HepG2 (cell line): ENCODE data around the gene PHKG1. TPM values are rescaled to one million over a fixed set of nuclear protein-coding genes. Genes with fewer than 3 reads are reported as not detected.

Source experiments
- ELF1 ChIP-seq: sonication (generic); formaldehyde crosslinking; IDR thresholded peaks from 2 replicates; pipeline ENCODE4 v1.4.0; 2020; ENCODE audit warnings: missing genetic modification reagents
- EP300 ChIP-seq, 3 experiments: sonication (generic) in 1 of 3; formaldehyde crosslinking in 1 of 3; IDR thresholded peaks; 2 replicates each; pipeline versions ENCODE4 v1.5.1 to v1.6.1; 2011 to 2020; ENCODE audit warnings: low read depth in 2 of 3, low read length in 2 of 3, borderline replicate concordance in 1 of 3, improper control_type of control experiment in 1 of 3, mild to moderate bottlenecking in 1 of 3, missing genetic modification reagents in 1 of 3, moderate library complexity in 1 of 3
- KDM4B ChIP-seq: sonication (generic); formaldehyde crosslinking; IDR thresholded peaks from 2 replicates; pipeline ENCODE4 v1.4.0; 2020; ENCODE audit warnings: missing genetic modification reagents
- MEF2D ChIP-seq: sonication (generic); formaldehyde crosslinking; IDR thresholded peaks from 2 replicates; pipeline ENCODE4 v1.5.1; 2020; ENCODE audit warnings: mild to moderate bottlenecking, missing genetic modification reagents
- PTBP1 ChIP-seq: fragments of 200-400 bp; formaldehyde crosslinking; IDR thresholded peaks from 2 replicates; pipeline ENCODE4 v1.6.1; 2018; ENCODE audit warnings: low read length, low read depth; ENCODE audit not compliant: poor library complexity, severe bottlenecking
- RBM39 ChIP-seq: fragments of 200-400 bp; formaldehyde crosslinking; IDR thresholded peaks from one replicate; pipeline ENCODE4 v1.6.1; 2018; ENCODE audit warnings: antibody characterized with exemption, mild to moderate bottlenecking, low read depth, low read length; ENCODE audit not compliant: poor library complexity, severe bottlenecking
- RXRB ChIP-seq: IDR thresholded peaks from 2 replicates; pipeline ENCODE4 v1.6.1; 2016; ENCODE audit warnings: borderline replicate concordance, missing genetic modification reagents, missing compliant biosample characterization
- SUZ12 ChIP-seq: fragments of 150-350 bp; IDR thresholded peaks from 2 replicates; pipeline ENCODE4 v1.6.1; 2014; ENCODE audit warnings: low read depth, low read length
- TBX2 ChIP-seq: sonication (generic); formaldehyde crosslinking; IDR thresholded peaks from 2 replicates; pipeline ENCODE4 v1.5.0; 2020; ENCODE audit warnings: missing genetic modification reagents, mild to moderate bottlenecking, borderline replicate concordance
- ZBTB33 ChIP-seq: sonication (generic); formaldehyde crosslinking; IDR thresholded peaks from 2 replicates; pipeline ENCODE4 v1.4.0; 2020; ENCODE audit warnings: missing genetic modification reagents
- ZMAT5 ChIP-seq: sonication (generic); formaldehyde crosslinking; IDR thresholded peaks from 2 replicates; pipeline ENCODE4 v1.5.0; 2020; ENCODE audit warnings: mild to moderate bottlenecking, low read depth, missing genetic modification reagents, borderline replicate concordance
- ZNF557 ChIP-seq: sonication (generic); formaldehyde crosslinking; IDR thresholded peaks from 2 replicates; pipeline ENCODE4 v1.4.0; 2020; ENCODE audit warnings: missing genetic modification reagents
- ZNF687 ChIP-seq: sonication (generic); formaldehyde crosslinking; IDR thresholded peaks from 2 replicates; pipeline ENCODE4 v1.5.1; 2020; ENCODE audit warnings: mild to moderate bottlenecking, missing genetic modification reagents, moderate library complexity
- polyA plus RNA-seq, 8 experiments: library from polyadenylated mRNA; depleted of rRNA in 3 of 8; stranded (reverse) in 7 of 8; unstranded in 1 of 8; fragments of >200 nt; fragmentation: Illumina TruSeq in 4 of 8; extraction: Trizol in 4 of 8; gene quantifications; 2 replicates each; pipeline versions ENCODE4 v1.2.1 to v1.2.3, GENCODE V29; 2011 to 2016; ENCODE audit warnings: low read depth in 4 of 8, missing spikeins in 1 of 8, mixed read lengths in 1 of 8; ENCODE audit not compliant: insufficient read depth in 1 of 8
- total RNA-seq, 5 experiments: library from RNA; depleted of rRNA; stranded (reverse); fragments of >200 nt; fragmentation: Illumina TruSeq; extraction: Trizol; gene quantifications; 2 replicates each; pipeline ENCODE4 v1.2.3, GENCODE V29; 2016; ENCODE audit warnings: low read depth in 1 of 5

Gene PHKG1
- total and polyA plus RNA-seq, 2 of the 13 experiments (the other 11 are each of a cell fraction or from before 2014, with no cell fraction given) = 0.44 to 0.71 TPM

GRCh38 chr7:56063882-56064625, 28.7 kb downstream of the PHKG1 start, which contains the start of gene SUMF2 (continued):
- TF ChIP-seq RXRB (CRISPR knock-in tag) (peak; percentile 77), SUZ12 (no peak), PTBP1 (no peak), EP300 (IDR thresholded peaks at IDR 0.05; ENCODE audit: low read depth in 2 of 2, low read length in 2 of 2) (no peak), EP300 (CRISPR knock-in tag; IDR thresholded peaks at IDR 0.05; ENCODE audit: borderline replicate concordance) (no peak), ZMAT5 (no peak), KDM4B (CRISPR knock-in tag) (0 out of 2 replicates have a peak, but pooled peaks have one; percentile 34), ZNF687 (CRISPR knock-in tag) (peak; percentile 99), RBM39 (peak; percentile 33), TBX2 (peak; percentile 85), ELF1 (CRISPR knock-in tag) (peak; percentile 80), MEF2D (CRISPR knock-in tag) (peak; percentile 34; the same call in 1 of the 2 replicates), ZBTB33 (no peak; the same call in 1 of the 2 replicates), ZNF557 (no peak)
